ENCODE data around the gene SLC5A3.

SLC5A3 gene

GRCh38 chr21:34073032-34073748, at the start of gene SLC5A3, which contains the start of gene MRPS6:
Gene SLC5A3, plus strand, starts transcription at chr21:34073578. Its CDS starts 21,621 bp downstream, at chr21:34095199.
Gene MRPS6, plus strand, starts transcription at chr21:34073578. Its CDS starts 123 bp downstream, at chr21:34073701.
- DNase-seq (ENCODE audit: low read depth in 2 of 2): peak; percentile 56 to 64

- DNase-seq (ENCODE audit: low read depth in 2 of 2): no peak
Measured at GRCh38 chr21:34023691-34024373, 49.5 kb upstream of the SLC5A3 start.

- no peak for DNase-seq (ENCODE audit: low read depth in 2 of 2)
Measured at GRCh38 chr21:34024374-34024693, 49.0 kb upstream of the SLC5A3 start.

- DNase-seq (ENCODE audit: low read depth in 2 of 2): no peak
Measured at GRCh38 chr21:34027721-34028461, 45.5 kb upstream of the SLC5A3 start.

- peak in 1 of 2 donors; percentile 36 for DNase-seq (ENCODE audit: low read depth in 2 of 2)
Measured at GRCh38 chr21:34029743-34030528, 43.4 kb upstream of the SLC5A3 start.

GRCh38 chr21:34031835-34032370, 41.5 kb upstream of the SLC5A3 start:
- DNase-seq (ENCODE audit: low read depth in 2 of 2): no peak

GRCh38 chr21:34034369-34035014, 38.9 kb upstream of the SLC5A3 start:
- DNase-seq (ENCODE audit: low read depth in 2 of 2): no peak

GRCh38 chr21:34035619-34036354, 37.6 kb upstream of the SLC5A3 start:
- no peak for DNase-seq (ENCODE audit: low read depth in 2 of 2)

- DNase-seq (ENCODE audit: low read depth in 2 of 2): no peak
Measured at GRCh38 chr21:34037009-34037795, 36.2 kb upstream of the SLC5A3 start.

- DNase-seq (ENCODE audit: low read depth in 2 of 2): no peak
Measured at GRCh38 chr21:34039678-34040382, 33.5 kb upstream of the SLC5A3 start.

- DNase-seq (ENCODE audit: low read depth in 2 of 2): no peak
Measured at GRCh38 chr21:34042735-34043134, 30.6 kb upstream of the SLC5A3 start.

GRCh38 chr21:34043333-34043732, 30.0 kb upstream of the SLC5A3 start:
- DNase-seq (ENCODE audit: low read depth in 2 of 2): no peak

GRCh38 chr21:34046917-34047316, 26.5 kb upstream of the SLC5A3 start:
- no peak for DNase-seq (ENCODE audit: low read depth in 2 of 2)

GRCh38 chr21:34047835-34048234, 25.5 kb upstream of the SLC5A3 start:
- no peak for DNase-seq (ENCODE audit: low read depth in 2 of 2)

- no peak for DNase-seq (ENCODE audit: low read depth in 2 of 2)
Measured at GRCh38 chr21:34052171-34052570, 21.2 kb upstream of the SLC5A3 start.

GRCh38 chr21:34054259-34054658, 19.1 kb upstream of the SLC5A3 start:
- no peak for DNase-seq (ENCODE audit: low read depth in 2 of 2)

- no peak for DNase-seq (ENCODE audit: low read depth in 2 of 2)
Measured at GRCh38 chr21:34055615-34056014, 17.8 kb upstream of the SLC5A3 start.

GRCh38 chr21:34061983-34062382, 11.4 kb upstream of the SLC5A3 start:
- DNase-seq (ENCODE audit: low read depth in 2 of 2): no peak

GRCh38 chr21:34065027-34065426, 8.4 kb upstream of the SLC5A3 start:
- no peak for DNase-seq (ENCODE audit: low read depth in 2 of 2)
